Gastroesophageal sphincter (tissue), 3 donors: Measurements from ENCODE around the gene SPATA1.

ENCODE experiments used
- CTCF ChIP-seq, 4 experiments: fragments of 200-600 bp in 2 of 4; fragments of 450-650 bp in 2 of 4; sonication (generic) in 1 of 4; IDR thresholded peaks; one replicate each; pipeline ENCODE4 v1.5.1; 2017 to 2019; ENCODE audit warnings: antibody characterized with exemption in 4 of 4, mild to moderate bottlenecking in 2 of 4, moderate library complexity in 2 of 4
- POLR2AphosphoS5 ChIP-seq: sonication (generic); formaldehyde crosslinking; IDR thresholded peaks from one replicate; pipeline ENCODE4 v1.6.1; 2017; ENCODE audit warnings: antibody characterized with exemption

DNA sequence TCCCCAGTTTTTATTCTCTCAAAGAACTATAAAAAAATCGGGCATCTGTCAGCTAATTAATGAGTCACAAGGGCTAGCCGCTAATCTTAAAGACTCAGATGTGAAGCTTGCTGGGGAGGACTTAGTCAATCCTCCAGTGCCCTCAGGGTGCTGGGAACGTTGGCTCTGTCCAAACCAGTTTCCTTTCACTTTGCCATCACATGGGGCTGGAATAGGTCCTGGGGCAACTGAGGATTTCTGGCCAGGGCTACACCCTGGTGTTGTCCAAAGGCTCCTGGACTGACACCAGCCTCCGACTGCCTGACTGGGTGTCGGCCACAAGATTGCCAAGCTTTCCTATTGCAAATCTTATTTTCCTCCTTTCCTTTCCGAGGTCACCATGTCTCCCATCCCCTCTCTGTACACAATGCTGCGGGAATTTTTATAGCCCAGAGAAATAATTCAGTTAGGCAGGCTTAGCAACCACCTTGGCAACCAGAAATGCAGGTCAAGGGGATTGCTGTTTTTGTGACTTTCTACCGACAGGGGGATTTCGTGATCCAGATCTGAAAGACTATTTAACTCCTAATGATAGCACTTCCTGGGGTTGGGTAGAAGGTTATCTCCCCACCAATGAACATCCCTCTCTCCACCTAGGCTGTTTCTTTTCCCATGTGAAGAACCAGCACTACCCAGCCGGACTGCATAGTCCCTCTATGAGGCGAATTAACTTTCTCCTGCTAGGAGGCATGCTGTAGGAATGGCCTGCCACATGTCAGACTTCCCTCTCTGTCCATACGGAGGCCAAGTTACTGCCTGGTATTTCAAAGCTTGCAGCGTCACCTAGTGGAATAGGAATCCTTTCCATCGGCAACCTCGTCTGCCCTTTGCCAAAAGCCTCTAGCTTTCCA, 98.0 kb downstream of the SPATA1 start:
- TF ChIP-seq CTCF (IDR thresholded peaks at IDR 0.05) (peak; percentile 76 to 84 (median 80)), POLR2AphosphoS5 (peak; percentile 54)
